SK-N-SH treated with all-trans-retinoic acid at 6 μM for 48 hours (cell line): ENCODE results near the gene RAE1.

Source experiments
- CREB5 ChIP-seq: fragments of 250-450 bp; sonication (Bioruptor Pico); IDR thresholded peaks from 2 replicates; pipeline ENCODE4 v1.5.1; 2020; ENCODE audit warnings: low read depth, mild to moderate bottlenecking, moderate library complexity
- OSR1 ChIP-seq: fragments of 250-450 bp; sonication (Bioruptor Pico); IDR thresholded peaks from 2 replicates; pipeline ENCODE4 v1.8.0; 2022; ENCODE audit warnings: moderate library complexity, mild to moderate bottlenecking, inconsistent platforms
- PATZ1 ChIP-seq: fragments of 250-450 bp; sonication (Bioruptor Pico); IDR thresholded peaks from 2 replicates; pipeline ENCODE4 v1.8.0; 2020; ENCODE audit warnings: mild to moderate bottlenecking, moderate library complexity, borderline replicate concordance
- PPARA ChIP-seq: fragments of 250-450 bp; sonication (Bioruptor Pico); IDR thresholded peaks from 2 replicates; pipeline ENCODE4 v1.5.0; 2020; ENCODE audit warnings: mild to moderate bottlenecking, borderline replicate concordance
- RARB ChIP-seq: fragments of 250-450 bp; sonication (Bioruptor Pico); IDR thresholded peaks from 2 replicates; pipeline ENCODE4 v1.8.0; 2021; ENCODE audit warnings: mild to moderate bottlenecking, moderate library complexity
- TSHZ2 ChIP-seq: fragments of 250-450 bp; sonication (Bioruptor Pico); IDR thresholded peaks from 2 replicates; pipeline ENCODE4 v1.5.0; 2020; ENCODE audit warnings: mild to moderate bottlenecking, moderate library complexity
- ZFP3 ChIP-seq: fragments of 250-450 bp; sonication (Bioruptor Pico); IDR thresholded peaks from 2 replicates; pipeline ENCODE4 v1.5.0; 2020; ENCODE audit warnings: mild to moderate bottlenecking, moderate library complexity
- ZFP30 ChIP-seq: fragments of 450-650 bp; formaldehyde crosslinking; IDR thresholded peaks from 2 replicates; pipeline ENCODE4 v1.5.0; 2022; ENCODE audit warnings: mild to moderate bottlenecking, moderate library complexity

GRCh38 chr20:57346477-57346876 is 4.6 kb upstream of the RAE1 start:
- TF ChIP-seq RARB (CRISPR knock-in tag) (no peak), PPARA (CRISPR knock-in tag) (no peak), ZFP30 (CRISPR knock-in tag) (no peak), CREB5 (no peak), PATZ1 (CRISPR knock-in tag) (no peak), TSHZ2 (CRISPR knock-in tag) (no peak), OSR1 (no peak), ZFP3 (CRISPR knock-in tag) (no peak)
